ENCODE results near the gene AKNA.

Gene AKNA

DNA sequence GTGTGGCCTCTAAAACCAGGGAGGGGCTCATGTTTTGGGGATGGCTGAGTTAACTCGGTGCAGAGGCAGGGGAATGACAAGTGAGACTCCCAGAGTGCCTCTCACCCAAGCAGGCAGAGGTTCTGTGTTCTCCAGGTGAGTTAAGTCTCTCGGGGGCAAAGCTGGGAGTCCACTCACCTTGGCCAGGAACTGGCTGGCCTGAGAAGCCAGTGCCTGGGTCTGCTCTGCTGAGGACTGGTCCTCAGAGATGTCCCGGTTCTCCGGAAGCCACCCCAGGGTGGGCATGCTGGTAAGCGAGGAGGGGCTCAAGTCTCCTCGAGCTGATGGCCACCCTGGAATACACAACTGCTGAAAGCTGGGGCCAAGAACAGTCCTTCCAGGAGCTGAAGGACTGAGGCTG lies 20.4 kb downstream of the AKNA start:
- Histone ChIP-seq H3K4me3 (ENCODE audit: severe bottlenecking) (no peak overlapping the region), H3K27me3 (ENCODE audit: insufficient read depth, poor library complexity, severe bottlenecking) (no peaks in the 10 kb centered on the region), H3K27ac (ENCODE audit: poor library complexity, severe bottlenecking) (peak overlapping the region; percentile 56), H3K36me3 (ENCODE audit: low read depth) (no peaks in the 10 kb centered on the region; the same call in 1 of the 2 replicates), H3K4me1 (ENCODE audit: insufficient read depth, poor library complexity, severe bottlenecking) (peaks cover 37% of the 10 kb centered on the region), H3K9me3 (ENCODE audit: severe bottlenecking) (no peaks in the 10 kb centered on the region)
- TF ChIP-seq, protein P1, sequence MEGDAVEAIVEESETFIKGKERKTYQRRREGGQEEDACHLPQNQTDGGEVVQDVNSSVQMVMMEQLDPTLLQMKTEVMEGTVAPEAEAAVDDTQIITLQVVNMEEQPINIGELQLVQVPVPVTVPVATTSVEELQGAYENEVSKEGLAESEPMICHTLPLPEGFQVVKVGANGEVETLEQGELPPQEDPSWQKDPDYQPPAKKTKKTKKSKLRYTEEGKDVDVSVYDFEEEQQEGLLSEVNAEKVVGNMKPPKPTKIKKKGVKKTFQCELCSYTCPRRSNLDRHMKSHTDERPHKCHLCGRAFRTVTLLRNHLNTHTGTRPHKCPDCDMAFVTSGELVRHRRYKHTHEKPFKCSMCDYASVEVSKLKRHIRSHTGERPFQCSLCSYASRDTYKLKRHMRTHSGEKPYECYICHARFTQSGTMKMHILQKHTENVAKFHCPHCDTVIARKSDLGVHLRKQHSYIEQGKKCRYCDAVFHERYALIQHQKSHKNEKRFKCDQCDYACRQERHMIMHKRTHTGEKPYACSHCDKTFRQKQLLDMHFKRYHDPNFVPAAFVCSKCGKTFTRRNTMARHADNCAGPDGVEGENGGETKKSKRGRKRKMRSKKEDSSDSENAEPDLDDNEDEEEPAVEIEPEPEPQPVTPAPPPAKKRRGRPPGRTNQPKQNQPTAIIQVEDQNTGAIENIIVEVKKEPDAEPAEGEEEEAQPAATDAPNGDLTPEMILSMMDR (IDR thresholded peaks at IDR 0.05; ENCODE audit: poor library complexity, severe bottlenecking): no peak
- DNase-seq (ENCODE audit: low spot score) (no peak), ATAC-seq (ENCODE audit: low read depth) (no peak)

DNA sequence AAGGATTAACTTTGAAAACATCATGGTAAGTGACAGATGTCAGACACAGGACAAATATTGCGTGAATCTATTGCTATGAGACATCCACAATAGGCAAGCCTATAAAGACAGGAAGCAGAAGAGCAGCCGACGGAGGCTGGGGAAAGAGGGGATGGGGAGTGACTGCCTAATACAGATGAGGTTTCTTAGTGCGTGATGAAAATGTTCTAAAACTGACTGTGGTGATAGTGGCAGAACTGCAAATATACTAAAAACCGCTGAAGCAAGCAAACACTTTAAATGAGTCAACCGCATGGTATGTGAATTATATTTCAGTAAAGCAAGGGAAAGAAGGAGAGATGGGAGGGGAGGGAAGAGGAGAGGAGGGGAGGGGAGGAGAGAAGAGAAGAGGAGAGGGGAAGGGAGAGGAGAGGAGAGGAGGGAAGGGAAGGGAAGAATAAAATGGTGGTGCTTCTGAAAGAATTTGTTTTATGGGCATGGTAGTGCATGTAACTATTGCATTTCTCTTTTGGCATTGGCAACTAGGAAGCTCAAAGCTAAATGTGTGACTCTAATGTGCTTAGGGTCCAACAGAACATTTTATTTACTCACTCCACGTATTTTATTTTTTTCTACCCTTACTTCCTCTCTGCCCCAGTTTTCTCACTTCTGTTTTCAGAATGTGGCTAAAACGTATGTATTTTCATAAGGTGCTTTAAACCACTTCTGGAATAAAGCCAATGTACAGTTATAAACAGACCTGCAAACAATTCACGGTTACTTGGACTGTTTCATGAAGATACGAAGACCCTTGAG lies 21.3 kb downstream of the AKNA start:
- H3K27me3 ChIP-seq (ENCODE audit: insufficient read depth, poor library complexity, severe bottlenecking): no peaks in the 10 kb centered on the region
- H3K4me1 ChIP-seq (ENCODE audit: insufficient read depth, poor library complexity, severe bottlenecking): peaks cover 29% of the 10 kb centered on the region
- TF ChIP-seq, protein P1 (IDR thresholded peaks at IDR 0.05; ENCODE audit: poor library complexity, severe bottlenecking): no peak
- H3K9me3 ChIP-seq (ENCODE audit: severe bottlenecking): no peaks in the 10 kb centered on the region
- H3K4me3 ChIP-seq (ENCODE audit: severe bottlenecking): no peak overlapping the region
- peak; percentile 67 for ATAC-seq (ENCODE audit: low read depth)
- peak overlapping the region; percentile 56 for H3K27ac ChIP-seq (ENCODE audit: poor library complexity, severe bottlenecking)
- no peak for DNase-seq (ENCODE audit: low spot score)
- H3K36me3 ChIP-seq (ENCODE audit: low read depth): peaks cover 8% of the 10 kb centered on the region

DNA sequence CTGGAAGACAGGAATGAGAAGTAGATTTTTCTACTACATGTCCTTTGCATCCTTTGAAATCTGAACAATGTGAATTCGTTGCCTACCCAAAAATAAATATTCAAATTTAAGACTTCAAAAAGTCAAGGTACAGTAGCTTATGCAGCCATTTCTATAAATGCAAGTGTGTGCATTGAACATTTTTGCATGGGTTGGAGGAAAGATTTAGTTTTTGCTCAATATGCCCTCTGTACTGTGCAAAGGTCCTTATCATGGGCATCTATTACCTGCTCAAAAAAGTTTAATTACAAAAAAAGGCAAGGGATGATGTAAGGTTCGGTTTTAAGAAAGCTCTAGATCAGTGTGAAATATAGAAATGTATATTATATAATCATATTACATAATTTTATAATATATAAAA lies 22.6 kb downstream of the AKNA start:
- H3K4me3 ChIP-seq (ENCODE audit: severe bottlenecking): no peak overlapping the region
- ATAC-seq (ENCODE audit: low read depth) (no peak), DNase-seq (ENCODE audit: low spot score) (no peak)
- no peaks in the 10 kb centered on the region for H3K9me3 ChIP-seq (ENCODE audit: severe bottlenecking)
- no peaks in the 10 kb centered on the region for H3K27me3 ChIP-seq (ENCODE audit: insufficient read depth, poor library complexity, severe bottlenecking)
- TF ChIP-seq, protein P1 (IDR thresholded peaks at IDR 0.05; ENCODE audit: poor library complexity, severe bottlenecking): no peak
- peak overlapping the region; percentile 47 for H3K27ac ChIP-seq (ENCODE audit: poor library complexity, severe bottlenecking)
- H3K36me3 ChIP-seq (ENCODE audit: low read depth): peaks cover 16% of the 10 kb centered on the region
- peaks cover 23% of the 10 kb centered on the region for H3K4me1 ChIP-seq (ENCODE audit: insufficient read depth, poor library complexity, severe bottlenecking)

DNA sequence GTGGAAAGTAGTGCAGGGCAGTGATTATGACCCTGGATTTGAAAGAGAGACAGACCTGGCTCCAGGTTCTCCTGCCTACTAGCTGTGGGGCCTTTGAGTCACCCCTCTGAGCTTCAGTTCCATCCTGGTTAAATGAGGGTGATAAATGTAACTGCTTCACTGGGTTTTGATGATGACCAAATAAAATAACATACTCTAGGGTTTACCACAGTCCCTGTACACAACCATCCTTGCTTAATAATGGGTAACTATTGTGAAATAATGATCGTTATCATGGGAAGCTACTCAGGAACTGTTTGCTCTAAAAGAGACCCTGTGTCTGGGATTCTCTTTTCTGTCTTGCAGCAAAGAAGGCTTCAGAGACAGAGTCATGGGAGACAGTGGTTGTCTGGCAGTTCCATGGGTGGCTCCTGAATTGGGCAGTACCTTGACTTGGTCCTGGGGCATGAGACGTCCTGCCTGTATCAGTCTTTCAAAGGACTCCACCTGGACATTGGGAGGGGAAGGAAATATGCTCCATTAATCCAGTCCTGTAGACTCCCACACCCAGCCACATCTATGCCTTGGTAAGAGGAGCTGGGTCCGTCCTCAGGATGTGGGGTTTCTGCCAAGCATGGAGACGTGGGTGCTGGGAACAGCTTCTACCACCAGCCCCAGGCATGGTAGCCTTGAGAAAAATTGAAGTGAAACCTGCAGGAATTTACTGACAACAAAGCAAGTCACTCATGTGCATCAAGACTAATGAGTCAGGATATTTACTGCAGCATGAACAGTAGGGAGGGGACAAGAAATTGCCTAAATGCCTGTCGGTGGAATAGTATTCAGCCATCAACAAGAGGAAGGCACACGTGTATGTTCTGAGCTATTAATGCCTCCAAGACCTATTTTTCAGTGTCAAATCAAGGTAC lies 23.4 kb downstream of the AKNA start:
- peaks cover 16% of the 10 kb centered on the region for H3K36me3 ChIP-seq (ENCODE audit: low read depth)
- H3K9me3 ChIP-seq (ENCODE audit: severe bottlenecking): no peaks in the 10 kb centered on the region
- peak overlapping the region; percentile 47 for H3K27ac ChIP-seq (ENCODE audit: poor library complexity, severe bottlenecking)
- ATAC-seq (ENCODE audit: low read depth) (peak; percentile 75), DNase-seq (ENCODE audit: low spot score) (no peak)
- H3K27me3 ChIP-seq (ENCODE audit: insufficient read depth, poor library complexity, severe bottlenecking): no peaks in the 10 kb centered on the region
- H3K4me3 ChIP-seq (ENCODE audit: severe bottlenecking): no peak overlapping the region
- TF ChIP-seq, protein P1 (IDR thresholded peaks at IDR 0.05; ENCODE audit: poor library complexity, severe bottlenecking): no peak
- H3K4me1 ChIP-seq (ENCODE audit: insufficient read depth, poor library complexity, severe bottlenecking): peaks cover 23% of the 10 kb centered on the region
